SHP77 treated with DMSO at 0.1 percent for 48 hours (cell line): Measurements from ENCODE around the gene MOB3B.

Source experiments
- DNase-seq: peaks from one replicate; lab custom pipeline; 2025; lab: John Stamatoyannopoulos, UW

The MOB3B gene

GRCh38 chr9:27279611-27280010 is 250.0 kb downstream of the MOB3B start:
- no peak for DNase-seq

- DNase-seq, result no peak
Observed at GRCh38 chr9:27278374-27278773, 251.2 kb downstream of the MOB3B start.

GRCh38 chr9:27276193-27277030 is 253.2 kb downstream of the MOB3B start:
- peak; percentile 64 for DNase-seq
